Measurements from ENCODE around the gene CPNE6. TPM values are rescaled to one million over a fixed set of nuclear protein-coding genes. Genes with fewer than 3 reads are reported as not detected.
A peak's percentile ranks its signal among the peaks of the same experiment; 100 is the strongest.

The CPNE6 gene
- total and polyA plus RNA-seq, 2 of the 13 experiments (the other 11 are each of a cell fraction or from before 2014, with no cell fraction given): not detected

DNA sequence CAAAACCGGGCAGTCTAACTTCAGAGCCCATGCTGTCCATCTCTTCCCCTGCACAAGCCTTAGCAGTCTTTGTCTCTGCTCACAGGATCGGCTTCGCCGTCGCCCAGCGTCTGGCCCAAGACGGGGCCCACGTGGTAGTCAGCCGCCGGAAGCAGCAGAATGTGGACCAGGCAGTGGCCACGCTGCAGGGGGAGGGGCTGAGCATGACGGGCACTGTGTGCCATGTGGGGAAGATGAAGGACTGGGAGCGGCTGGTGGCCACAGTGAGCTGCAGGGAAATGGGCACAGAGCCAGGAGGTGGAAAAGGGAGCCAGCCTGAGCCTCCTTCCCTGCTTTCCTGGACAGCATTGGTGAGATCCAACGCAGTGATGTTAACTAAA lies 33.7 kb upstream of the CPNE6 start (continued):
- TF ChIP-seq, protein P1, sequence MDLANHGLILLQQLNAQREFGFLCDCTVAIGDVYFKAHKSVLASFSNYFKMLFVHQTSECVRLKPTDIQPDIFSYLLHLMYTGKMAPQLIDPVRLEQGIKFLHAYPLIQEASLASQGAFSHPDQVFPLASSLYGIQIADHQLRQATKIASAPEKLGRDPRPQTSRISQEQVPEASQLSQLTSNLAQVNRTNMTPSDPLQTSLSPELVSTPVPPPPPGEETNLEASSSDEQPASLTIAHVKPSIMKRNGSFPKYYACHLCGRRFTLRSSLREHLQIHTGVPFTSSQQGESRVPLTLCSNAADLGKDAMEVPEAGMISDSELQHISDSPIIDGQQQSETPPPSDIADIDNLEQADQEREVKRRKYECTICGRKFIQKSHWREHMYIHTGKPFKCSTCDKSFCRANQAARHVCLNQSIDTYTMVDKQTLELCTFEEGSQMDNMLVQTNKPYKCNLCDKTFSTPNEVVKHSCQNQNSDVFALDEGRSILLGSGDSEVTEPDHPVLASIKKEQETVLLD (CRISPR knock-in tag; IDR thresholded peaks at IDR 0.05; ENCODE audit: low read depth): no peak
- TF ChIP-seq HDAC2 (CRISPR knock-in tag; IDR thresholded peaks at IDR 0.05): no peak
- TF ChIP-seq ZNF282 (IDR thresholded peaks at IDR 0.05; ENCODE audit: partially characterized antibody): no peak
- TF ChIP-seq, protein P2, sequence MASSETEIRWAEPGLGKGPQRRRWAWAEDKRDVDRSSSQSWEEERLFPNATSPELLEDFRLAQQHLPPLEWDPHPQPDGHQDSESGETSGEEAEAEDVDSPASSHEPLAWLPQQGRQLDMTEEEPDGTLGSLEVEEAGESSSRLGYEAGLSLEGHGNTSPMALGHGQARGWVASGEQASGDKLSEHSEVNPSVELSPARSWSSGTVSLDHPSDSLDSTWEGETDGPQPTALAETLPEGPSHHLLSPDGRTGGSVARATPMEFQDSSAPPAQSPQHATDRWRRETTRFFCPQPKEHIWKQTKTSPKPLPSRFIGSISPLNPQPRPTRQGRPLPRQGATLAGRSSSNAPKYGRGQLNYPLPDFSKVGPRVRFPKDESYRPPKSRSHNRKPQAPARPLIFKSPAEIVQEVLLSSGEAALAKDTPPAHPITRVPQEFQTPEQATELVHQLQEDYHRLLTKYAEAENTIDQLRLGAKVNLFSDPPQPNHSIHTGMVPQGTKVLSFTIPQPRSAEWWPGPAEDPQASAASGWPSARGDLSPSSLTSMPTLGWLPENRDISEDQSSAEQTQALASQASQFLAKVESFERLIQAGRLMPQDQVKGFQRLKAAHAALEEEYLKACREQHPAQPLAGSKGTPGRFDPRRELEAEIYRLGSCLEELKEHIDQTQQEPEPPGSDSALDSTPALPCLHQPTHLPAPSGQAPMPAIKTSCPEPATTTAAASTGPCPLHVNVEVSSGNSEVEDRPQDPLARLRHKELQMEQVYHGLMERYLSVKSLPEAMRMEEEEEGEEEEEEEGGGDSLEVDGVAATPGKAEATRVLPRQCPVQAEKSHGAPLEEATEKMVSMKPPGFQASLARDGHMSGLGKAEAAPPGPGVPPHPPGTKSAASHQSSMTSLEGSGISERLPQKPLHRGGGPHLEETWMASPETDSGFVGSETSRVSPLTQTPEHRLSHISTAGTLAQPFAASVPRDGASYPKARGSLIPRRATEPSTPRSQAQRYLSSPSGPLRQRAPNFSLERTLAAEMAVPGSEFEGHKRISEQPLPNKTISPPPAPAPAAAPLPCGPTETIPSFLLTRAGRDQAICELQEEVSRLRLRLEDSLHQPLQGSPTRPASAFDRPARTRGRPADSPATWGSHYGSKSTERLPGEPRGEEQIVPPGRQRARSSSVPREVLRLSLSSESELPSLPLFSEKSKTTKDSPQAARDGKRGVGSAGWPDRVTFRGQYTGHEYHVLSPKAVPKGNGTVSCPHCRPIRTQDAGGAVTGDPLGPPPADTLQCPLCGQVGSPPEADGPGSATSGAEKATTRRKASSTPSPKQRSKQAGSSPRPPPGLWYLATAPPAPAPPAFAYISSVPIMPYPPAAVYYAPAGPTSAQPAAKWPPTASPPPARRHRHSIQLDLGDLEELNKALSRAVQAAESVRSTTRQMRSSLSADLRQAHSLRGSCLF (CRISPR knock-in tag; IDR thresholded peaks at IDR 0.05; ENCODE audit: borderline replicate concordance): no peak
- TF ChIP-seq, protein P3, sequence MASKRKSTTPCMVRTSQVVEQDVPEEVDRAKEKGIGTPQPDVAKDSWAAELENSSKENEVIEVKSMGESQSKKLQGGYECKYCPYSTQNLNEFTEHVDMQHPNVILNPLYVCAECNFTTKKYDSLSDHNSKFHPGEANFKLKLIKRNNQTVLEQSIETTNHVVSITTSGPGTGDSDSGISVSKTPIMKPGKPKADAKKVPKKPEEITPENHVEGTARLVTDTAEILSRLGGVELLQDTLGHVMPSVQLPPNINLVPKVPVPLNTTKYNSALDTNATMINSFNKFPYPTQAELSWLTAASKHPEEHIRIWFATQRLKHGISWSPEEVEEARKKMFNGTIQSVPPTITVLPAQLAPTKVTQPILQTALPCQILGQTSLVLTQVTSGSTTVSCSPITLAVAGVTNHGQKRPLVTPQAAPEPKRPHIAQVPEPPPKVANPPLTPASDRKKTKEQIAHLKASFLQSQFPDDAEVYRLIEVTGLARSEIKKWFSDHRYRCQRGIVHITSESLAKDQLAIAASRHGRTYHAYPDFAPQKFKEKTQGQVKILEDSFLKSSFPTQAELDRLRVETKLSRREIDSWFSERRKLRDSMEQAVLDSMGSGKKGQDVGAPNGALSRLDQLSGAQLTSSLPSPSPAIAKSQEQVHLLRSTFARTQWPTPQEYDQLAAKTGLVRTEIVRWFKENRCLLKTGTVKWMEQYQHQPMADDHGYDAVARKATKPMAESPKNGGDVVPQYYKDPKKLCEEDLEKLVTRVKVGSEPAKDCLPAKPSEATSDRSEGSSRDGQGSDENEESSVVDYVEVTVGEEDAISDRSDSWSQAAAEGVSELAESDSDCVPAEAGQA (IDR thresholded peaks at IDR 0.05; ENCODE audit: low read depth): no peak
- TF ChIP-seq, protein P3 (CRISPR knock-in tag; IDR thresholded peaks at IDR 0.05; ENCODE audit: borderline replicate concordance): no peak
- TF ChIP-seq, protein P4, sequence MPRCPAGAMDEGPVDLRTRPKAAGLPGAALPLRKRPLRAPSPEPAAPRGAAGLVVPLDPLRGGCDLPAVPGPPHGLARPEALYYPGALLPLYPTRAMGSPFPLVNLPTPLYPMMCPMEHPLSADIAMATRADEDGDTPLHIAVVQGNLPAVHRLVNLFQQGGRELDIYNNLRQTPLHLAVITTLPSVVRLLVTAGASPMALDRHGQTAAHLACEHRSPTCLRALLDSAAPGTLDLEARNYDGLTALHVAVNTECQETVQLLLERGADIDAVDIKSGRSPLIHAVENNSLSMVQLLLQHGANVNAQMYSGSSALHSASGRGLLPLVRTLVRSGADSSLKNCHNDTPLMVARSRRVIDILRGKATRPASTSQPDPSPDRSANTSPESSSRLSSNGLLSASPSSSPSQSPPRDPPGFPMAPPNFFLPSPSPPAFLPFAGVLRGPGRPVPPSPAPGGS (CRISPR knock-in tag; IDR thresholded peaks at IDR 0.05): no peak
- peak; percentile 22 for TF ChIP-seq HNRNPLL (IDR thresholded peaks at IDR 0.05; ENCODE audit: low read depth, low read length, poor library complexity, severe bottlenecking)
- TF ChIP-seq RXRB (CRISPR knock-in tag; IDR thresholded peaks at IDR 0.05; ENCODE audit: borderline replicate concordance): no peak
- TF ChIP-seq MYC (CRISPR knock-in tag; IDR thresholded peaks at IDR 0.05; ENCODE audit: borderline replicate concordance): 0 out of 2 replicates have a peak, but pooled peaks have one; percentile 44
- TF ChIP-seq TBX3 (IDR thresholded peaks at IDR 0.05; ENCODE audit: borderline replicate concordance): no peak
- TF ChIP-seq ZNF703 (CRISPR knock-in tag; IDR thresholded peaks at IDR 0.05; ENCODE audit: borderline replicate concordance): no peak
- TF ChIP-seq FOXO4 (CRISPR knock-in tag; conservative IDR thresholded peaks at IDR 0.05): no peak
- no peak for TF ChIP-seq KDM5A (IDR thresholded peaks at IDR 0.05; ENCODE audit: borderline replicate concordance, low read length)

All from HepG2 (cell line).